Erythroblast (primary cell): ENCODE measurements around the gene FYN.

Experiments
- GATA1 ChIP-seq: IDR thresholded peaks from 2 replicates; pipeline ENCODE4 v1.6.1; 2011; ENCODE audit warnings: low read depth, mild to moderate bottlenecking, control low read depth, low read length, moderate library complexity
- POLR2A ChIP-seq: IDR thresholded peaks from 2 replicates; pipeline ENCODE4 v1.6.1; 2011; ENCODE audit warnings: mild to moderate bottlenecking, low read length

DNA sequence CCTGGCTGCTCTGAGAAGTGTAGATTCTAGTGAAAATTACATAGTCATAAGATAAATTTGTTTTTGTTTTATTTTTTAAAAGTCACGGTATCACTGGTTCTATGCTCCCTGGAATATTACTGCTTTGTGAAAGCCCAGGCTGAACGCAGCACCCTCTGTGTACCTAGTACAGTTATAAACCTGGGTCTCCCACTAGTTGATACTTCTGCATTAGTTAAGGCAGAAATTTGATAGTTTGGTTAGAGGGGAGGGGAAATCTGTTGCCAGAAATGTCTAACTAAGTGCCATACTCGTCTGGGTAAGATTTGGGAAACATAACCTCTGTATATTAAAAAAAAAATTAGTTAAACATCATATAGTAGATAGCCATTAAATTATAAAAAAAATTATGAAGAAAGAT lies 156.9 kb downstream of the FYN start:
- no peak for TF ChIP-seq POLR2A
- no peak for TF ChIP-seq GATA1
